Measurements from ENCODE around the gene ELN. TPM values are rescaled to one million over a fixed set of nuclear protein-coding genes. Genes with fewer than 3 reads are reported as not detected.

The ELN gene
- total RNA-seq, 1 experiment from 2014 or later = 0.37 TPM

DNA sequence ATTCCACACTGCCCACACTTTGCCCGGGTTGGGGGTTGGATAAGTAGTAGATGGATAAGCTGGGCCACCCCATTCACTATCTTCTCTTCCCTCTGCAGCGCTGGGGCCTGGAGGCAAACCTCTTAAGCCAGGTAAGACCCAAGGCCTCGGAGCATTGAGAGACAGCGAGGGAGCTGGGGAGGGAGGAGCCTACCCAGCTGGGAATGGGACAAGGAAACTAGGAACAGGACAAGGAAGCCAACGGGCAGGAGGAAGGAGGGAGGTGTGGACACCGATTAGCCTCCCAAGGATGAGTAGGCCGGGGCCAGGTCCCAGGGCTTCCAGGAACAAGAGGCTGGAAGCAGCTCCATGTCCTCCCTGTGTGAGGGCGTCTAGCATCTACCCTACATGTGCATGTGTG is 9.6 kb downstream of the ELN start:
- Histone ChIP-seq H2BK15ac (ENCODE audit: low read depth, low read length) (no peak overlapping the region), H3K4ac (ENCODE audit: low read depth, low read length) (no peak overlapping the region), H2BK120ac (ENCODE audit: low read depth, low read length, poor library complexity, severe bottlenecking) (no peak overlapping the region), H3K23ac (ENCODE audit: insufficient read length, low read depth, low read length) (no peak overlapping the region), H4K91ac (ENCODE audit: insufficient read length, low read depth, low read length) (no peak overlapping the region), H3K4me2 (ENCODE audit: insufficient read depth, insufficient read length, low read length) (no peak overlapping the region), H2BK20ac (ENCODE audit: low read depth, low read length, poor library complexity, severe bottlenecking) (no peak overlapping the region), H3K56ac (ENCODE audit: insufficient read length, low read depth, low read length) (no peak overlapping the region), H3K9ac (ENCODE audit: extremely low read depth, insufficient read length, low read length) (no peak overlapping the region), H3K14ac (ENCODE audit: insufficient read depth, low read length) (no peak overlapping the region), H3K27me3 (ENCODE audit: insufficient read depth, low read length) (no peaks in the 10 kb centered on the region), H4K5ac (ENCODE audit: insufficient read length, low read depth, low read length) (no peak overlapping the region), H3K79me2 (ENCODE audit: insufficient read depth, low read length) (no peaks in the 10 kb centered on the region), H3K79me1 (ENCODE audit: insufficient read depth, low read depth, low read length, poor library complexity, severe bottlenecking) (no peaks in the 10 kb centered on the region), H3K18ac (ENCODE audit: insufficient read length, low read depth, low read length) (peak overlapping the region; percentile 23), H3K9me3 (ENCODE audit: control insufficient read depth, low read depth, low read length) (no peaks in the 10 kb centered on the region), H2AFZ (ENCODE audit: low read length) (no peak overlapping the region), H3T11ph (ENCODE audit: low read length) (no peak overlapping the region), H3K27ac (ENCODE audit: insufficient read length, low read depth, low read length) (no peak overlapping the region), H4K8ac (replicated peaks; ENCODE audit: insufficient read length, low read depth, low read length) (no peak overlapping the region), H2AK5ac (ENCODE audit: insufficient read length, low read length) (no peak overlapping the region), H2BK12ac (ENCODE audit: insufficient read length, low read depth, low read length) (no peak overlapping the region), H3K4me1 (ENCODE audit: insufficient read depth, low read length) (no peaks in the 10 kb centered on the region; the same call in 1 of the 2 replicates), H2BK5ac (ENCODE audit: insufficient read length, low read length) (no peak overlapping the region), H3K23me2 (ENCODE audit: insufficient read length, low read depth, low read length, poor library complexity, severe bottlenecking) (no peaks in the 10 kb centered on the region), H4K20me1 (ENCODE audit: control insufficient read depth, insufficient read depth, insufficient read length) (no peaks in the 10 kb centered on the region)
- TF ChIP-seq, protein P1, sequence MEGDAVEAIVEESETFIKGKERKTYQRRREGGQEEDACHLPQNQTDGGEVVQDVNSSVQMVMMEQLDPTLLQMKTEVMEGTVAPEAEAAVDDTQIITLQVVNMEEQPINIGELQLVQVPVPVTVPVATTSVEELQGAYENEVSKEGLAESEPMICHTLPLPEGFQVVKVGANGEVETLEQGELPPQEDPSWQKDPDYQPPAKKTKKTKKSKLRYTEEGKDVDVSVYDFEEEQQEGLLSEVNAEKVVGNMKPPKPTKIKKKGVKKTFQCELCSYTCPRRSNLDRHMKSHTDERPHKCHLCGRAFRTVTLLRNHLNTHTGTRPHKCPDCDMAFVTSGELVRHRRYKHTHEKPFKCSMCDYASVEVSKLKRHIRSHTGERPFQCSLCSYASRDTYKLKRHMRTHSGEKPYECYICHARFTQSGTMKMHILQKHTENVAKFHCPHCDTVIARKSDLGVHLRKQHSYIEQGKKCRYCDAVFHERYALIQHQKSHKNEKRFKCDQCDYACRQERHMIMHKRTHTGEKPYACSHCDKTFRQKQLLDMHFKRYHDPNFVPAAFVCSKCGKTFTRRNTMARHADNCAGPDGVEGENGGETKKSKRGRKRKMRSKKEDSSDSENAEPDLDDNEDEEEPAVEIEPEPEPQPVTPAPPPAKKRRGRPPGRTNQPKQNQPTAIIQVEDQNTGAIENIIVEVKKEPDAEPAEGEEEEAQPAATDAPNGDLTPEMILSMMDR (conservative IDR thresholded peaks at IDR 0.05) = no peak
- H3K27me3 Mint-ChIP-seq (ENCODE audit: low read depth) = peaks cover 3% of the 10 kb centered on the region; the same call in 1 of the 2 replicates
- peaks cover 10 to 28% of the 10 kb centered on the region in 2 experiments for H3K4me1 Mint-ChIP-seq
- DNase-seq = no peak
- H3K36me3 Mint-ChIP-seq (ENCODE audit: insufficient read depth in 1 of 3, low read depth in 3 of 3) = no peaks in the 10 kb centered on the region
- H3K27ac Mint-ChIP-seq = peak overlapping the region in 1 of 3 experiments; percentile 64; a peak in 2 of 7 replicates
- H3K4me3 Mint-ChIP-seq = no peak overlapping the region
- no CpG with 5 or more reads among the region's 8 CpGs for WGBS (ENCODE audit: extremely low coverage, insufficient read length, low lambda C conversion rate)
- H3K9me3 Mint-ChIP-seq = no peaks in the 10 kb centered on the region
